ENCODE results near the gene OR6M1.

OR6M1 gene

DNA sequence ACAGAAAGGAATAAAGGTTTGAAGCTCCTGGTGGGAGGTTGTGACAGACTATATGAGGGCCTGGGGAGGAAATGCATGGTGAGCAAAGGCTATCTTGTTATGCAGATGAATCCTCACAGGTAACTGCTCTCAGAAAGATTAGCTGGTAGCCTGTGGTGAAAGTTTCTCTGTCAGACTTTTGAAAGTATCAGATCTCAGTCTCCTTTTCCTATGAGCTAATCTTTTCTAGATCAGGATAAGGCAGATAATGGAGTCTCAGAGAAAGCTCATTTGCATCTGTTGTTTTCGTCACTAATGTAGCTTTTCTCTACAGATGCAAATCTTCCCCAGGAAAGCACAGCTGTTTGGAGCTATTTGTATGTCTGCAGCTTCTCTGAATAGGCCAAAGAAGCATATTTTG, 30.9 kb downstream of the OR6M1 start:
- no peak for DNase-seq (ENCODE audit: low read depth)

DNA sequence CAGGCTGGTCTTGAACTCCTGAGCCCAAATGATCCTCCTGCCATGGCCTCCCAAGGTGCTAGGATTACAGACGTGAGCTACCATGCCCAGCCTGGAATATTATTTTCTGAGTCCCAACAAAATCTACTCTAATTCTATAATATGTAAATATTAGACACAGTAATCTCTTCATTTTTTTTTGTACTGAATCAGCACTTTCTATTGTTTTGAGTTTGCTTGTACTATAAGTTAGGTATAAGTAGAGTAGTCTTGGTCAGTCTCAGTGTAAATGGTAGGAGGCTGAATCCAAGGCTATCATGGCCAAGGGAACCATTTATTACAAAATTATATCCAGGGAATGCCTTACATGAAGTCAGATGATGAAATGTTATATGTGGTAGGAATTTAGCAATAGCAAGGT, 32.2 kb downstream of the OR6M1 start:
- DNase-seq (ENCODE audit: low read depth) = no peak

DNA sequence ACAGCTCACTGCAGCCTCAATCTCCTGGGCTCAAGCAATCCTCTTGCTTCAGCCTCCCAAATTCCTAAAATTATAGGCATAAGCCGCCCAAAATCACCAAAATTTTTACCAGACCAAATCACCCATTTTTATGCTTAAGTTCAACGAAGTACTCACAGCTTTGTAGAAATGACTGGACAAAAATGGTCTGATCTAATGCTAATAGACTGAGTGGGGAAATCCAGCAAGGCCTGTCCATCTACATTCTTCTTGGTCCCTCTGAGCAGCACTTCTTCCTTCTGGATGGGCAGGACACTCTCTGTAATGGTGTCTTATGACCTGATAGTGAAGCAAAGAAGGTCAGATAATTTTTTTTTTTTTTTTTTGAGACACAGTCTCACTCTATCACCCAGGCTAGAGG, 33.1 kb downstream of the OR6M1 start:
- no peak for DNase-seq (ENCODE audit: low read depth)

DNA sequence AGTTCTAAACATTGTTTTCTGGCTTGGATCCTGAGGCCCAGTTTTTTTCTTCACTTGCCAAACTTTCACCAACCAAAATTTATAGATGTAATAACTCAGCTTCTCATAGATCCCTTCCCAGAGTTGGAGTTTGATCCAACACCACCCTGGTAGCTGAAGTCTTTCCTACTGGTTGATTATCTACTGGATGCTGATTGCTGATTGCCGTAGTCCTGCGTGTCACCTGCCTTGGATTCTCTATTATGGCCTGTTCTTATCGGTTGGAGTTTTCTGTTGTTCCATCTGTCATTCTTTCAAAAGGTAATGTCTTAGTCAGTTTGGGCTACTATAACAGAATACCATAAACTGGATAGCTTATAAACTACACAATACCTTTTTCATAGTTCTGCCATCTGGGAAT, 34.5 kb downstream of the OR6M1 start:
- DNase-seq (ENCODE audit: low read depth) = no peak

DNA sequence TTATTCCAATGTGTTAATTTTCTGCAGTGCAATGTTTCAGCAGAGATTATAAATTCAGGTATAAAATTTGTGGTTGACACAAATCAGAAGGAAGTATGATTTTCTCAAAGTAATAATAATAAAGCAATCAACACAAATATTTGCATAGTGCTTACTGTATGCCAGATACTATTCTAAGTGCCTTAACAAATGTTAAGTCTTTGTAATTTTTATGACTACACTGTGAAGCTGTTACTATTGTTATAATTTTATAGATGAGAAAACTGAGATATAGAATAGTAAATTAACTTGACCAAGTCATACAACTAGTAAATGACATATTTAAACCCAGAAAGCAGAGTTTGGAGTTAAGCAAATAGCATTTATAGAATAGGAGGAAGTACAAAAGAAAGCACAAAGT, 35.4 kb downstream of the OR6M1 start:
- no peak for DNase-seq (ENCODE audit: low read depth)

DNA sequence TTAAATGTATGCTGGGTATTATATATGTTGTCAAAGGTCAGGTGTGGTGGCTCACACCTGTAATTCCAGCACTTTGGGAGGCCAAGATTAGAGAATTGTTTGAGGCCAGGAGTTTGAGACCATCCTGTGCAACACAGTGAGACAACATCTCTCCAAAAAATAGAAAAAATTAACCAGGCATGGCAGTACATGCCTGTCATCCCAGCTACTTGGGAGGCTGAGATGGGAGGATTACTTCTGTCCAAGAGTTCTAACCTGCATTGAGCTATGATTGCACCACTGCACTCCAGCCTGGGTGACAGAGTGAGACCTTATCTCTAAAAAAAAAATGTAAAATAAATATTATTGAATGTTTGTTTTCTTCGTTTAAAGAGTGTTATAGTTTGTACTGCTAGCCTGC, 40.5 kb downstream of the OR6M1 start:
- DNase-seq (ENCODE audit: low read depth) = no peak

DNA sequence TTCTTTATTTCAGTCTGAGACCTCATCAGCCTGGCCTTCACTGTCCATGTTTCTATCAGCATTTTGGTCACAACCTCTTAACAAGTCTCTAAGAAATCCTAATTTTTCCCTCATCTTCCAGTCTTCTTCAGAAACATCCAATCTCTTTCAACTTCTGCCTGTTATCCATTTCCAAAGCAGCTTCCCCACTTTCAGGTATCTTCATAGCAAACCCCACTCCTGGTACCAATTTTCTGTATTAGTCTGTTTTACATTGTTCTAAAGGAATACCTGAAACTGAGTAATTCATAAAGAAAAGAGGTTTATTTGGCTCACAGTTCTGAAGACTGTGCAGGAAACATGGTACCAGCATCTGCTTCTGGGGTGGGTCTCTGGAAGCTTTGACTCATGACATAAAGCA, 43.7 kb downstream of the OR6M1 start:
- no peak for DNase-seq (ENCODE audit: low read depth)

DNA sequence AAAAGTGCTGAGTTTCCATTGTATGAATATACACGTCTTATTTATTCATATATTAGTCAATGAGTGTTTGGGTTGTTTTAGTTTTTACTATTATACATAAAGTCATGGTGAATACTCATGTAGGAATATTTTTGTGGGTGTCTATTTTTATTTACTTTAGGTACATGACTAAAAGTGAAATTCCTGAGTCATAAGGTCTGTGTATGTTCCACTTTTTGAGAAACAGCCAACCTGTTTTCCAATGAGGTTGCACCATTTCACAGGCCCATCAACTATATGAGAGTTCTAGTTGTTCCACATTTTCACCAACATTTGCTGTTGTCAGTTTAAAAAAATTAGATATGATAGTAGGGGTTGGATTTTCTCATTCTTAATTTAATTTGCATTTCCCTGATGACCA, 45.3 kb downstream of the OR6M1 start:
- DNase-seq (ENCODE audit: low read depth) = no peak

DNA sequence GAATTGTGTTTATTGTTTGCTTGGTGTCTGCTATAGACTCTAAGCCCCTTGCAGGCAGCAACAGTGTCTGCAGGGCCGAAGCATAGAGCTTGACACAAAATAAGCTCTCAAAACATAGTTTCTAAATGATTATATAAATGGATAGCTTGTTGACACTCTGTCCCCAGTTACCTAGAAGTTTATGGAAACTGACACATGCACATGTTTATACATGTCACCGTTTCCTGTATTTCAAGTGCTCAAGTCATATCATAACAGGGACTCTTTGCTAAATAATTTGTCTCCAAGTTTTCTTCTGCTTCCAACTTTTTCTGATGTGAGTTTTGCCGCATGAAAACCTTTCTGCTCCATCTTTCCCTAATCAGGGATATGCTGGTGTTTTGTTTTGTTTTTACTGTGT, 48.2 kb downstream of the OR6M1 start:
- DNase-seq (ENCODE audit: low read depth) = no peak

DNA sequence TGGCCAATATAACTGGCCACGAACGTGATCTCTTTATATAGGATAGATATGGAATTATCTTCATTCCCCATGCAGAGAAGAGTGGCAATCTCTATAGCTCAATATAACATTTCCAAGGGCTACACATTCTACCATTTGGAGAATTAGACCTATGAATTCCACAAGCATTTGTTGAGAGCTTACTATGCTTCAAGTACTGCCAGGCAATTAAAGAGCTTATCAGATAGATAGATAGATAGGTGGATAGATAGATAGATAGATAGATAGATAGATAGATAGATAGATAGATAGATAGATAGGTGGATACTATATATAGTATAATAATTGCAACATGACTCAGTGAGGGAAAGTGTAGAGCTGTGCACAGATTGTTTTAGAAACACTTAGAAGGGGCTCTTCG, 50.3 kb downstream of the OR6M1 start:
- DNase-seq (ENCODE audit: low read depth) = no peak
